Mesenchymal stem cell (in vitro differentiated cells and primary cell): Measurements from ENCODE around the gene SCN2B.

ENCODE experiments used
- DNase-seq: peaks from one replicate; pipeline ENCODE4 v3.0.0-alpha.2; 2013
- H2AFZ ChIP-seq: one replicate; pipeline ENCODE4 v1.6.1; 2013; ENCODE audit warnings: low read depth, mild to moderate bottlenecking, control low read depth, inconsistent platforms, low read length, moderate library complexity
- H2AK5ac ChIP-seq: 2 replicates; pipeline ENCODE4 v1.6.1; 2013; ENCODE audit warnings: low read length, moderate library complexity, mild to moderate bottlenecking, inconsistent platforms; ENCODE audit not compliant: severe bottlenecking
- H2BK120ac ChIP-seq: one replicate; pipeline ENCODE4 v1.6.1; 2013; ENCODE audit warnings: low read depth, mild to moderate bottlenecking, inconsistent platforms, low read length, moderate library complexity
- H2BK12ac ChIP-seq, 2 experiments: one replicate each; pipeline ENCODE4 v1.6.1; 2013; ENCODE audit warnings: inconsistent platforms in 2 of 2, low read length in 2 of 2, mild to moderate bottlenecking in 2 of 2, moderate library complexity in 2 of 2, control low read depth in 1 of 2
- H2BK15ac ChIP-seq: one replicate; pipeline ENCODE4 v1.6.1; 2013; ENCODE audit warnings: mild to moderate bottlenecking, low read depth, inconsistent platforms; ENCODE audit not compliant: poor library complexity, severe bottlenecking
- H2BK5ac ChIP-seq: 2 replicates; pipeline ENCODE4 v1.6.1; 2013; ENCODE audit warnings: low read depth, mild to moderate bottlenecking, low read length, control low read depth, inconsistent platforms; ENCODE audit not compliant: poor library complexity, severe bottlenecking
- H3K14ac ChIP-seq, 2 experiments: one replicate each; pipeline ENCODE4 v1.6.1; 2013; ENCODE audit warnings: inconsistent platforms in 2 of 2, low read length in 2 of 2, control low read depth in 1 of 2, mild to moderate bottlenecking in 1 of 2, moderate library complexity in 1 of 2
- H3K18ac ChIP-seq, 2 experiments: one replicate each; pipeline ENCODE4 v1.6.1; 2013; ENCODE audit warnings: inconsistent platforms in 2 of 2, low read length in 2 of 2, control low read depth in 1 of 2, low read depth in 1 of 2, mild to moderate bottlenecking in 1 of 2
- H3K23ac ChIP-seq, 2 experiments: one replicate each; pipeline ENCODE4 v1.6.1; 2013; ENCODE audit warnings: inconsistent platforms in 2 of 2, low read length in 2 of 2, mild to moderate bottlenecking in 2 of 2, moderate library complexity in 2 of 2, control low read depth in 1 of 2
- H3K27ac ChIP-seq: 2 replicates; pipeline ENCODE4 v1.5.1; 2013; ENCODE audit warnings: mild to moderate bottlenecking, moderate library complexity, low read length, control low read depth, inconsistent platforms; ENCODE audit not compliant: poor library complexity, severe bottlenecking
- H3K27me3 ChIP-seq, 2 experiments: 2 replicates each; pipeline versions ENCODE4 v1.6.1 to v1.7.0; 2013; ENCODE audit warnings: low read length in 2 of 2, mild to moderate bottlenecking in 2 of 2, moderate library complexity in 2 of 2, control low read depth in 1 of 2, inconsistent platforms in 1 of 2; ENCODE audit not compliant: control insufficient read depth in 1 of 2, insufficient read depth in 1 of 2
- H3K36me3 ChIP-seq, 2 experiments: 2 replicates each; pipeline versions ENCODE4 v1.6.1 to v1.7.0; 2013; ENCODE audit warnings: low read length in 2 of 2, control low read depth in 1 of 2, inconsistent platforms in 1 of 2, low read depth in 1 of 2, mild to moderate bottlenecking in 1 of 2; ENCODE audit not compliant: insufficient read depth in 2 of 2, control insufficient read depth in 1 of 2
- H3K4ac ChIP-seq, 2 experiments: one replicate each; pipeline ENCODE4 v1.6.1; 2013; ENCODE audit warnings: inconsistent platforms in 2 of 2, low read length in 2 of 2, mild to moderate bottlenecking in 2 of 2, moderate library complexity in 2 of 2, control low read depth in 1 of 2, low read depth in 1 of 2
- H3K4me1 ChIP-seq: 2 replicates; pipeline ENCODE4 v1.6.1; 2013; ENCODE audit warnings: low read depth, low read length, control low read depth; ENCODE audit not compliant: control insufficient read depth, insufficient read depth
- H3K4me2 ChIP-seq: 2 replicates; pipeline ENCODE4 v1.6.1; 2013; ENCODE audit warnings: low read length, mild to moderate bottlenecking, inconsistent platforms; ENCODE audit not compliant: poor library complexity, severe bottlenecking
- H3K4me3 ChIP-seq, 2 experiments: 2 replicates each; pipeline versions ENCODE4 v1.5.1 to v1.7.0; 2013; ENCODE audit warnings: low read length in 2 of 2, mild to moderate bottlenecking in 2 of 2, control low read depth in 1 of 2, low read depth in 1 of 2; ENCODE audit not compliant: insufficient read depth in 1 of 2
- H3K79me1 ChIP-seq: replicated peaks from 2 replicates; pipeline ENCODE4 v1.6.1; 2013; ENCODE audit warnings: mild to moderate bottlenecking, control low read depth, low read length, inconsistent platforms; ENCODE audit not compliant: poor library complexity, severe bottlenecking
- H3K9ac ChIP-seq: 2 replicates; pipeline ENCODE4 v1.7.0; 2013; ENCODE audit warnings: mild to moderate bottlenecking, low read length, moderate library complexity
- H3K9me3 ChIP-seq: 2 replicates; pipeline ENCODE4 v1.7.0; 2013; ENCODE audit warnings: mild to moderate bottlenecking, low read length; ENCODE audit not compliant: control insufficient read depth
- H4K8ac ChIP-seq: one replicate; pipeline ENCODE4 v1.6.1; 2013; ENCODE audit warnings: inconsistent platforms, mild to moderate bottlenecking, low read length, moderate library complexity
- H4K91ac ChIP-seq: one replicate; pipeline ENCODE4 v1.6.1; 2013; ENCODE audit warnings: mild to moderate bottlenecking, low read length, inconsistent platforms
- WGBS: methylation state at CpG from one replicate; pipeline ENCODE4 v1.1.7; 2013; ENCODE audit warnings: mixed read lengths; 5-methylcytosine and 5-hydroxymethylcytosine counted together

SCN2B gene

DNA sequence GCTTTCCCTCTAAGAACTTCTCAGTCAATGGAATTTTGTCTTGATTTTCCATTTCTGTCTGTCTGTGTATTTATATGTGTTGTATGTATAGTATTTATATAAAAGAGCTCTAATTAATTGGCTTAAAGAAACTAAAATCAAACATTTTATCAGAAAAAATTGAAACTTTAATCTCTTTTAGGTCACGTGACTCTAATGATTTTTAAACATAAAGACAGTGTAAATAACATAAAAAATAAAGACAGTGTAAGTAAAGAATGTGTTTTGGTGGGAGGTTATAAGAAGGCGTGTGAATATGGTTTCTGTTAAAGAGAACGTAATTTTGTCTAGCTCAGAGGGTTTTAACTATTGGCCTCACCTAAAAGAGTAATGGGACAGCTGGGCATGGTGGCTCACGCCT, 46.0 kb upstream of the SCN2B start:
- Histone ChIP-seq H3K36me3 (no peaks in the 10 kb centered on the region), H2AFZ (no peak overlapping the region), H3K9ac (no peak overlapping the region), H3K27ac (no peak overlapping the region), H2BK120ac (no peak overlapping the region), H3K14ac (no peak overlapping the region), H3K79me1 (no peaks in the 10 kb centered on the region), H3K9me3 (no peaks in the 10 kb centered on the region), H3K4me3 (no peak overlapping the region), H3K27me3 (peaks cover 39 to 54% of the 10 kb centered on the region in 2 experiments), H3K4me1 (no peaks in the 10 kb centered on the region), H2BK12ac (no peak overlapping the region), H2BK5ac (no peak overlapping the region), H2BK15ac (no peak overlapping the region), H2AK5ac (no peak overlapping the region), H3K18ac (no peak overlapping the region), H4K8ac (no peak overlapping the region), H3K4me2 (no peak overlapping the region), H4K91ac (no peak overlapping the region), H3K23ac (no peak overlapping the region), H3K4ac (no peak overlapping the region)
- no peak for DNase-seq
- WGBS = 63% methylated on average over 3 of the region's 4 CpGs

DNA sequence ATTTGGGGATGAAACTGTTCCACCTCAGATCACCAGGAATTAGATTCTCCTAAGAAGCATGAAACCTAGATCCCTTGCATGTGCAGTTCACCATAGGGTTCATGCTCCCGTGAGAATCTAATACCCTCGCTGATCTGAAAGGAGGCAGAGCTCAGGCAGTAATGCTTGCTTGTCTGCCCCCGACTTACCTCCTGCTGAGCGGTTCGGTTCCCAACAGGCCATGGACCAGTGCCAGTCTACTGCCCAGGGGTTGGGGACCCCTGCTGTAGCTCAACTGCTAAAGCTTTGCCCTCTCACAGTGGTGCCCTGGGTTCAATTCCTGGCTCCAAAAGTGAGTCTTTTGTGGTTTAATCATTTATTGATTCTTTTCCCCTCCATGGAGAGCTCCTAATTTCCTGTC, 45.0 kb upstream of the SCN2B start:
- H3K23ac ChIP-seq = no peak overlapping the region
- no peak overlapping the region for H2BK5ac ChIP-seq
- DNase-seq = no peak
- no peak overlapping the region for H3K27ac ChIP-seq
- 93% methylated on average over 5 of the region's 5 CpGs for WGBS
- no peak overlapping the region for H3K9ac ChIP-seq
- H3K79me1 ChIP-seq = no peaks in the 10 kb centered on the region
- no peak overlapping the region for H2BK15ac ChIP-seq
- H2BK120ac ChIP-seq = no peak overlapping the region
- no peak overlapping the region for H3K14ac ChIP-seq
- H3K4me2 ChIP-seq = no peak overlapping the region
- no peaks in the 10 kb centered on the region for H3K4me1 ChIP-seq
- no peak overlapping the region for H4K8ac ChIP-seq
- no peak overlapping the region for H3K18ac ChIP-seq
- H3K4me3 ChIP-seq = no peak overlapping the region
- H2AFZ ChIP-seq = no peak overlapping the region
- peaks cover 45 to 60% of the 10 kb centered on the region in 2 experiments for H3K27me3 ChIP-seq
- H4K91ac ChIP-seq = no peak overlapping the region
- no peak overlapping the region for H2BK12ac ChIP-seq
- H2AK5ac ChIP-seq = no peak overlapping the region
- no peak overlapping the region for H3K4ac ChIP-seq
- H3K36me3 ChIP-seq = no peaks in the 10 kb centered on the region
- H3K9me3 ChIP-seq = no peaks in the 10 kb centered on the region

DNA sequence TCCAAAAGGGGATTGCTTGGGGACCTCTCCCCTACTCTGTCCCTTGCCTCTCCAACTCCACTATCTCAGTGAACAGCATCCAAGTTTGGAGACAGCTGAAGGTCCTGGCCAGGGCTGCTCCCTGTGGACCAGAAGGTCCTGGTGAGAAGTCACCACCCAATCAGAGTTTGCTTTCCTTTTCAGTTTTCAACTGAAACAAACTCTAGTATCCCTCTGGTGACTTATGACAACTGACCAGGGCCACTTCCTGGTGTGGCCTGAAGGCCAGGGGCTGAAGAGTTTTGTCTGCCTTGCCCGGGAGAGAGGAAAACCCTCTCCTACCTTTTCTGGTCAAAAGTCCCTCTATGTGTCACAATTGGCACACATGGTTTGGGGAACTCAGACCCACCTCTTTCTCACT, 43.3 kb upstream of the SCN2B start:
- Histone ChIP-seq H2BK120ac (no peak overlapping the region), H2BK5ac (no peak overlapping the region), H3K27ac (no peak overlapping the region), H3K9me3 (no peaks in the 10 kb centered on the region), H3K4me3 (no peak overlapping the region), H2AFZ (no peak overlapping the region), H2AK5ac (no peak overlapping the region), H2BK12ac (no peak overlapping the region), H3K23ac (no peak overlapping the region), H3K36me3 (no peaks in the 10 kb centered on the region), H3K18ac (no peak overlapping the region), H3K4ac (no peak overlapping the region), H3K79me1 (no peaks in the 10 kb centered on the region), H3K4me1 (no peaks in the 10 kb centered on the region), H4K91ac (no peak overlapping the region), H3K14ac (no peak overlapping the region), H3K9ac (no peak overlapping the region), H3K4me2 (no peak overlapping the region), H2BK15ac (no peak overlapping the region), H4K8ac (no peak overlapping the region), H3K27me3 (peaks cover 41 to 72% of the 10 kb centered on the region in 2 experiments)
- WGBS = 82% methylated on average over 1 of the region's 1 CpG
- no peak for DNase-seq

DNA sequence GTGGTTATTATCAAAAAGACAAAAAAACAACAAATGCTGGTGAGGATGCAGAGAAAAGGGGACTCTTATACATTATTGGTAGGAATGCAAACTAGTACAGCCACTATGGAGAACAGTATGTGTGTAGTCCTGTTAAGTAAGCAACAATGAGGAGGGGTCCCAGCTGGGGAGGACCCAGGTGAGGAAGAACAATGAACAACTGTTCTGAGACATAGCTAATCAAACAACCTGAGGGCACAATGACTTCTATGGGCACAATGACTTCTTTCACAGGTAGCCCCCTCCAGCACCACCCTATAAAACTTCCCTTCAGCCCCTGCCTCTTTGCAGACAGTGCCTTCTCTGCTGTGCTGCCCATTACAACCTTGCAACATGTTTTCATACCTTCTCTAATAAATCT, 42.8 kb upstream of the SCN2B start:
- H3K9ac ChIP-seq = no peak overlapping the region
- no peak overlapping the region for H3K4ac ChIP-seq
- H3K27me3 ChIP-seq = peaks cover 45 to 72% of the 10 kb centered on the region in 2 experiments
- no peak overlapping the region for H2BK15ac ChIP-seq
- no peak overlapping the region for H2AK5ac ChIP-seq
- H4K91ac ChIP-seq = no peak overlapping the region
- no peak overlapping the region for H2AFZ ChIP-seq
- H2BK120ac ChIP-seq = no peak overlapping the region
- no peak overlapping the region for H3K27ac ChIP-seq
- no peak overlapping the region for H2BK5ac ChIP-seq
- H3K36me3 ChIP-seq = no peaks in the 10 kb centered on the region
- H3K79me1 ChIP-seq = no peaks in the 10 kb centered on the region
- no peak overlapping the region for H3K18ac ChIP-seq
- H2BK12ac ChIP-seq = no peak overlapping the region
- H3K4me1 ChIP-seq = no peaks in the 10 kb centered on the region
- H3K9me3 ChIP-seq = no peaks in the 10 kb centered on the region
- no peak overlapping the region for H3K23ac ChIP-seq
- no peak overlapping the region for H3K14ac ChIP-seq
- H3K4me3 ChIP-seq = no peak overlapping the region
- H3K4me2 ChIP-seq = no peak overlapping the region
- DNase-seq = no peak
- no peak overlapping the region for H4K8ac ChIP-seq
